ENCODE data around the gene COL4A1.

COL4A1 gene

DNA sequence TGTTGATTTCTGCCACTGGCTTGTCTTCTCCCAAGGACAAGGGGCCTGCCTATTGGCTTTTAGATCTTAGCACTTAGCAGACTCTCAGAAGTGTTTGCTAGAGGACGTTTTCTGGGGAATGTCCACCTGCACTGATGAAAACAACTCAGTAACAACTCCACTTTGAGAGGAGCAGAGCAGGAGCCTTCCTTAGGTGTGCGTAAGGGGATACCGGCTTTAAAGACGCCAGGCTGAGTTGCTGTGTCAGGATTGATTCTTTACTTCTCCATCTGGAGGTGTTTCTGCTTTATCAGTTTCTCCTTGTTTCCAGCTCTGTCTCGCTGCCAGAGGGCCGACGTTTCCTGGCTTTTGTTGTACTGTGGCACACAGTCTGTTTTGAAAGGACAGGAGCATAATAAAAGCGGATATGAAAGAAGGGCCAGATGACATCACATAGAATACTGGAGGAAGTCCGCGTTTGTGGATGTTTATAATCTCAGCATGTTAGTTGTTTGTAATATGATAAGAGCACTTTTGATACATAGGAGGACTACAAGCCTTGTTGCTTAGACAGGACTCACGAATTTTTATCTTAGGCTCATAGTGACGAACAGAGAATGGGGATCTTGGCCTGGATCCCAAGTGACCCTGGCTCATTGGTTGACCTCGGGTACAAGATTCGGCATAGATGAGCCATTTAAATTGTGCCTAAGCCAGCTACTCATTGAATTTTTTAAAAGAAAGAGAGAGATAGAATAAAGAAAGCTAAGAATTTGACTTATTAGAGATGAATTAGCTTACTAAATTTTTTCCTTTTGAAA is 34.7 kb upstream of the COL4A1 start:
- no peak for DNase-seq (ENCODE audit: low read depth in 2 of 3, low spot score in 1 of 3)

- DNase-seq (ENCODE audit: low read depth in 2 of 3, low spot score in 1 of 3): peak; percentile 23 to 60 (median 40)
Measured at GRCh38 chr13:110340812-110341444, 34.0 kb upstream of the COL4A1 start.

DNA sequence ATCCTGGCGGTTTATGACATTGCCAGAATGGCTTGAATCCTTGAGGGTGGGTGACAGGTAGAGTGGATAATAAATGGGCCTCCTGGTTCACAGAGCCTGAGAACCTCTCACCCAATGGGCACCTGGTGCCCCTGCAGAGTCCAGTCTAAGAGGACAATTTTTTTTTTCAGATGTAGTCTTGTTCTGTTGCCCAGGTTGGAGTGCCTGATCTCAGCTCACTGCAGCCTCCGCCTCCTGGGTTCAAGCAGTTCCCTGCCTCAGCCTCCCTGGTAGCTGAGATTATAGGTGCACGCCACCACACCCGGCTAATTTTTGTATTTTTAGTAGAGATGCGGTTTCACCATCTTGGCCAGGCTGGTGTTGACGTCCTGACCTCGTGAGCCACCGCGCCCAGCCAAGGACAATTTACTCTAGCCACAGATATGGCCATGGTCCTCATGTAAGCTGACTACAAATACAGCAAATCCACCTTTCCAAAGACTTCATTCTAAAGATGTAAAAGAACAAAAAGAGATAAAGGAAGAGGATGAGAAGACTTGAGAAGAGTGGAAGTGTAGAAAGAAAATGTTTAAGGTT is 33.1 kb upstream of the COL4A1 start:
- DNase-seq (ENCODE audit: low read depth in 2 of 3, low spot score in 1 of 3): no peak

- DNase-seq (ENCODE audit: low read depth in 2 of 3, low spot score in 1 of 3): no peak
Measured at GRCh38 chr13:110339263-110339662, 32.3 kb upstream of the COL4A1 start.

GRCh38 chr13:110338441-110339101 is 31.6 kb upstream of the COL4A1 start:
- DNase-seq (ENCODE audit: low read depth in 2 of 3, low spot score in 1 of 3): no peak

DNA sequence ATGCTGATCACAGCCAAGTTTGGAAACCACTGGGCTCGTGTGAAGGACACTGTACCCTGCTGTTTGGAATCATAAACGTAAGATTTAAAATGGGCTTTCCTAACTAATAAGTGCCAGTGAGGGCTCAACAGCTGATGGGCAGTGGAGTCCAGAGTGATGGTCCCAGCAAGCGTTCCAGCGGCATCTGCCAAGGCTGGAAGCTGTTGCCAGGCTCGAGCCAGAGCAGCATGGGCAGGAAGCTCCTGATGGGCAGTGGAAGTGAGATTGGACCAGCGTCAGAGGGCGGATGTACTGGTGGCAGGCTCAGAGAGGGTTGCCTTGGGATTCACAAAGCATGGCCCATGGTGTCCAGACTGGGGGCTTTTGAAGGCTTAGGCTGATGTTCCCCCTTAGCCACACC is 30.3 kb upstream of the COL4A1 start:
- DNase-seq (ENCODE audit: low read depth in 2 of 3, low spot score in 1 of 3): no peak

- no peak for DNase-seq (ENCODE audit: low read depth in 2 of 3, low spot score in 1 of 3)
Measured at GRCh38 chr13:110336681-110337080, 29.7 kb upstream of the COL4A1 start.

- no peak for DNase-seq (ENCODE audit: low read depth in 2 of 3, low spot score in 1 of 3)
Measured at GRCh38 chr13:110336108-110336507, 29.2 kb upstream of the COL4A1 start.

GRCh38 chr13:110334841-110335490 is 28.0 kb upstream of the COL4A1 start:
- no peak for DNase-seq (ENCODE audit: low read depth in 2 of 3, low spot score in 1 of 3)

DNA sequence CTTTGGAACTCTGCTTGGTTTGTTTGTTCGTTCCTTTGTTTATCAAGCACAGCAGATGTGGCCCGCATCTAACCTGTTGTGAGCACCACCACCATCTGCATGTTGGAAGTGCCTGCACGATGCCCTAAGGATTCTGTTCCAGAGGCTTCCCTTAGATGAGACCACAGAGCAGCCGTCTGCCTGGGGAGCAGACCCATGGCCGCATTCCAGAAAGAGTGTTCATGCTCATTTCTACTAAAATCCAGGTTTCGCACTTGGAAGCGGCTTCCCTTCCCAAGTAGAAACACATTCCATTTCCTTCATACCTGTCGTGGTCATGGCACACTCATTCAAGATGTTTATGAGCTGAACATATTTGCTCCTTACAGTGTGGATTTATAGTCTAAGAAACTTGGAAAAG is 27.3 kb upstream of the COL4A1 start:
- DNase-seq (ENCODE audit: low read depth in 2 of 3, low spot score in 1 of 3): no peak

- no peak for DNase-seq (ENCODE audit: low read depth in 2 of 3, low spot score in 1 of 3)
Measured at GRCh38 chr13:110333837-110334236, 26.9 kb upstream of the COL4A1 start.

DNA sequence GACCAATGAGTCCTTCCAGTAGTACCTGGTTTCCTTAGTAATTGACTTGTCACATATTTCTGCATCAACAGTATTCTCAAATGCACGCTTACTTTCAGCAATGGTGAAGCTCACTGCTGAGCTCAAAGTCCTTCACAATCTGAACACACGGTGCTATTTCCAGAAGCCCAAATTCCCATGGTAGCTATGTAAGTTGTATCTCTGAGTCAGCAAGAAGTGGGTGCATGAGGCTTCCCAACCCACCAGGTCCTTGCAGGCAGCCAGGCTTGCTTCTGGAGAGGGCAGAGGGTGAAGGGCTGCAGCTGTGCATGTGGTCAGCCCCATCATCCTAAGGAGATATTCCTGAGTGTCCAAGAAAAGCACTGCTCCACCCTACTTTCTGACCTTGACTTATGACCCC is 25.8 kb upstream of the COL4A1 start:
- no peak for DNase-seq (ENCODE audit: low read depth in 2 of 3, low spot score in 1 of 3)

DNA sequence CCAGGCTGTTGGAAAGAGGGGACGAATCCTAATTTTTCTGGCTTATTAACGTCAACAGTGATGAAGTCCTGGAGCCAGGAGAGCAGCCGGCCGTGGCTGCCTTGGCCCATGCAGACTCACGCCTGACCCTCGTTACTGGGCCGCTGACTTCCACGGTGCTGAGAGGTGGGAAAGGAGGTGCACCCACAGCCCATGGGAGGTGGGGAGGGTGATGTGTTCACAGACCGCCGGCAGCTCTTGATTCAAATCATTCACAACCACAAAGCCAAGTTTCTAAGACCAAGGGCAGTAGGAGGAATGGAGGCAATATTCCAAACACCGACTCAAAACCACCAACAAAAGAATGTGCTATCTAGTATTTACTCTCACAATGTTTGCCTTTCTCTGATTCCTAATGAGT is 24.4 kb upstream of the COL4A1 start:
- DNase-seq (ENCODE audit: low read depth in 2 of 3, low spot score in 1 of 3): no peak

DNA sequence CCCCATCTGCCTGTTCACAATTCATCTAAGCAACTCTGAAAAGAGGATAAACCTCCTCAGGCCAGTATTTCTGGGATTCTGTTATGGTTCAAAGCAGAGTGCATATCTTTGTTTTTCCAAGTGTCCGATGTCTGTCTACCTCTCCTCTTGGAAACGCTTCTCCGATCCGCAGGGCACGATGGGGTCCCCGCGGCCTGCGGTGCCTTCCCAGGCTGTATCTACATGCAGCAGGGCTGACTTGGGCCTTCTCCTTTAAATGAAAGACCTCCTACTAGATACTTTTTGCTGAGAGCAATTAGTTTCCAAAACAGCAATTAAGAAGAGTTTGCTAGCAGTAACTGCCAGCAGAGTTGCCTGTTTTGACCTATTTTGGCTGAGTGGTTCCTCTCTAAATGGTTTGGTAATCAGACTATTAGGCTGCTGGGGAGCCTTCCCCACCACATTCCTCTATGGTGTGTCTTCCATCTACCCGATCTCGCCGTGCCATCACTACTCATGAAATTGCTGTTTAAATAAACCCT is 23.6 kb upstream of the COL4A1 start:
- DNase-seq (ENCODE audit: low read depth in 2 of 3, low spot score in 1 of 3): no peak

DNA sequence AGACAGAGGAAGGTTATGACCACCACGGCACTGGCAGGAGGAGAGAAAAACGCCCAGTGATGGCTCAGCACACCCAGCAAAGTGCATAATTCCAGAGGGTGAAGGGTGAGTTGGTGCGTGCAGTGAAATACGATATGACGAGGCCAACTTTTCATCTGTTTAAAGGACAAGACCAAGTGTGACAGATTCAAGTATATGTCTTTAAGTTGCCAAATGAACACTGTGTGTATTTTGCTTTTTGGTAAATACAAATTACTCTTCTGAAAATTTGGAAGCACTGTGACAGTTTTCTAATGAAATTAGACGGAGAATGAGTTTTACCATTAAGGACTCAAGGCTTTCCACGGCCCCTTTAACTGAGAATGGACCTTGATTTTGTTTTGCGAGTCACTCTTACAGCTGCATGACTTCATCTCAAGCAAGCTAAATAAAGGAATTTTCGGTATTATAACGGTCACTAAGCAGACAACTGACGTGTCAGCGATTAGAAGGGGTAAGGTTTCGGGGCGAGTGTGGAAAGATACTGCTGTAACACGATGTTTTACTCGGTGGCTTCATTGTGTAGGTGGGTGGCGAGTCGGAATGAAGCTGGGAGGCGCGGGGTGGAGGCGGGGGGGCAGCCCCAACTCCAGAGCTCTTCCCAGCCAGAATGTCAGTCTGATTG is 23.0 kb upstream of the COL4A1 start:
- DNase-seq (ENCODE audit: low read depth in 2 of 3, low spot score in 1 of 3): no peak

DNA sequence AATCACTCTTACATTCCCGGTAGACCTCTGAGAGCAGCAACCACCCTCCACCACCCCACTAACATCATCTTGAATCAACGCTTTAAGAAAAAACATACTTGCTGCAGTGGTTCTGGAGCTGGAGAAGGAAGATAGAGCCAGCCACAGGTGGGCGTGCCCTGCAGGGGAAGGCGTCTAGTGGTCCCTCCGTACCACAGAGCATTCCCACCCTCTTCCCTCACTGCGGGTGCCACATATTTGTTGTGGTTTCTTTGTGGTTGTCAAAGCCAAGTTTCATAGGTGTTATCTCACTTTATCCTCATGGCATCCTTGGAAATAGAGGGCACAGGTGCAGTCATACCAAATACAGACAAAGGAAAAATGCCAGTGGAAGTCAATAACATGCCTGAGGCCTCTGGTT is 22.3 kb upstream of the COL4A1 start:
- DNase-seq (ENCODE audit: low read depth in 2 of 3, low spot score in 1 of 3): no peak

DNA sequence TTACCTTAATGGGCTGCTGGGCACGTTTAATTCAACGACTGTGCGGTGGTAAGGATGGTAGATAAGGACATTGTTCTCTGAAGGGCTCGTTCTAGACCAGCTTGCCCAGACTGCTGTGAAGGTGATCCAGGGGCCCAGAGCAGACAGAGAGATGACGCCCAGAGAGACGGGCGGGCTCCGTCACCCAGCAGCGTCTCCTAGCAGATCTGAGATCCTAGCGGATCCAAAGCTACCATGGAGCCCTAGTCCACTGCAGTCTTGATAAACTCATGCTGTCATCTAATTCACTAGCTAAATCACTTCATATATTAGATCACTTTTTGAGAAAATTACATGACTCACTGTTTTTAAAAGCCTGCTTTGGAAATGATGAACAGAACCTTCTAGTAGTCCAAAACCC is 21.6 kb upstream of the COL4A1 start:
- DNase-seq (ENCODE audit: low read depth in 2 of 3, low spot score in 1 of 3): no peak

GRCh38 chr13:110327051-110327721 is 20.2 kb upstream of the COL4A1 start:
- no peak for DNase-seq (ENCODE audit: low read depth in 2 of 3, low spot score in 1 of 3)

GRCh38 chr13:110326263-110326904 is 19.4 kb upstream of the COL4A1 start:
- DNase-seq (ENCODE audit: low read depth in 2 of 3, low spot score in 1 of 3): no peak
